H1 (cell line): ENCODE data around the gene PROP1. TPM values are rescaled to one million over a fixed set of nuclear protein-coding genes. Genes with fewer than 3 reads are reported as not detected.

Source experiments
- CTCF ChIA-PET: fragments of 300-600 bp; sonication (Branson Sonifier 250); formaldehyde crosslinking; loops from one replicate; lab custom pipeline; 2021; ENCODE audit not compliant: partially characterized antibody; lab: Charles Lee
- POLR2A ChIA-PET: fragments of 300-600 bp; sonication (Branson Sonifier 250); formaldehyde crosslinking; loops from one replicate; lab custom pipeline; 2021; ENCODE audit warnings: inconsistent platforms; ENCODE audit not compliant: partially characterized antibody; lab: Charles Lee
- DNase-seq, 2 experiments: peaks; one replicate each; pipeline versions ENCODE4 v3.0.0 to v3.0.0-alpha.2; 2010 to 2022; ENCODE audit warnings: low spot score in 2 of 2, low read depth in 1 of 2, mixed read lengths in 1 of 2
- FAIRE-seq: peaks from 2 replicates; lab custom pipeline; 2011; peaks lifted over from hg19 to GRCh38; lab: Jason Lieb, UNC
- H2AFZ ChIP-seq: 2 replicates; pipeline ENCODE4 v1.8.1; 2012; ENCODE audit warnings: low read length, inconsistent platforms
- H2AK5ac ChIP-seq: 2 replicates; pipeline ENCODE4 v1.6.1; 2013; ENCODE audit warnings: low read depth, low read length
- H2BK120ac ChIP-seq: replicated peaks from 2 replicates; pipeline ENCODE3; 2013; ENCODE audit warnings: low read depth, low read length, inconsistent platforms
- H2BK12ac ChIP-seq: 2 replicates; pipeline ENCODE4 v1.6.1; 2013; ENCODE audit warnings: low read depth, low read length
- H2BK15ac ChIP-seq: 2 replicates; pipeline ENCODE4 v1.6.1; 2013; ENCODE audit warnings: low read length
- H2BK20ac ChIP-seq: 2 replicates; pipeline ENCODE4 v1.6.1; 2013; ENCODE audit warnings: low read length
- H2BK5ac ChIP-seq: 2 replicates; pipeline ENCODE4 v1.6.1; 2013; ENCODE audit warnings: low read depth, low read length
- H3K14ac ChIP-seq: 2 replicates; pipeline ENCODE4 v1.6.1; 2013; ENCODE audit warnings: inconsistent platforms; ENCODE audit not compliant: insufficient read length
- H3K18ac ChIP-seq: 2 replicates; pipeline ENCODE4 v1.6.1; 2013; ENCODE audit warnings: low read length; ENCODE audit errors: extremely low read depth
- H3K23ac ChIP-seq: 2 replicates; pipeline ENCODE4 v1.6.1; 2013; ENCODE audit warnings: inconsistent platforms; ENCODE audit not compliant: insufficient read length
- H3K23me2 ChIP-seq: 2 replicates; pipeline ENCODE4 v1.6.1; 2013; ENCODE audit warnings: low read depth, low read length
- H3K27ac ChIP-seq: 2 replicates; pipeline ENCODE4 v1.6.1; 2011; ENCODE audit warnings: low read depth, low read length, inconsistent platforms
- H3K27me3 ChIP-seq, 4 experiments: replicated peaks in 1 of 4; 1 replicate in 1 of 4; 2 replicates in 3 of 4; pipeline versions ENCODE4 v1.6.1 to v1.8.1; 2011 to 2013; ENCODE audit warnings: low read length in 3 of 4, mild to moderate bottlenecking in 3 of 4, inconsistent platforms in 2 of 4, mixed read lengths in 2 of 4, moderate library complexity in 1 of 4; ENCODE audit not compliant: control insufficient read depth in 3 of 4, insufficient read depth in 3 of 4; ENCODE audit errors: extremely low read depth in 1 of 4
- H3K36me3 ChIP-seq, 4 experiments: 2 replicates each; pipeline versions ENCODE4 v1.6.1 to v1.8.1; 2011 to 2013; ENCODE audit warnings: mild to moderate bottlenecking in 4 of 4, low read length in 3 of 4, moderate library complexity in 2 of 4, control low read depth in 1 of 4, inconsistent platforms in 1 of 4; ENCODE audit not compliant: insufficient read depth in 4 of 4, control insufficient read depth in 2 of 4
- H3K4ac ChIP-seq: replicated peaks from 2 replicates; pipeline ENCODE3; 2013; ENCODE audit warnings: low read length, low read depth, mixed read lengths, inconsistent platforms; ENCODE audit not compliant: insufficient read length
- H3K4me1 ChIP-seq, 4 experiments: replicated peaks in 1 of 4; 1 replicate in 1 of 4; 2 replicates in 3 of 4; pipeline versions ENCODE4 v1.6.1 to v1.8.1; 2011 to 2013; ENCODE audit warnings: low read length in 3 of 4, inconsistent platforms in 2 of 4, mixed read lengths in 1 of 4; ENCODE audit not compliant: insufficient read depth in 4 of 4, control insufficient read depth in 3 of 4
- H3K4me2 ChIP-seq, 2 experiments: 2 replicates each; pipeline versions ENCODE4 v1.6.1 to v1.8.1; 2011 to 2013; ENCODE audit warnings: low read depth in 2 of 2, low read length in 2 of 2, control low read depth in 1 of 2, inconsistent platforms in 1 of 2, mild to moderate bottlenecking in 1 of 2; ENCODE audit not compliant: insufficient read depth in 1 of 2
- H3K4me3 ChIP-seq, 4 experiments: fragments of 200-600, 300-600 bp in 1 of 4; sonication (generic), shearing (Covaris generic), sonication (Bioruptor Twin) in 1 of 4; 2 replicates each; pipeline versions ENCODE4 v1.5.1 to v1.8.1; 2011 to 2016; ENCODE audit warnings: low read length in 4 of 4, low read depth in 3 of 4, control low read depth in 2 of 4, inconsistent platforms in 2 of 4, mild to moderate bottlenecking in 2 of 4, mixed read lengths in 1 of 4, moderate library complexity in 1 of 4; ENCODE audit not compliant: insufficient read depth in 2 of 4; ENCODE audit errors: extremely low read depth in 1 of 4
- H3K56ac ChIP-seq: replicated peaks from 2 replicates; pipeline ENCODE3; 2013; ENCODE audit warnings: low read depth, mild to moderate bottlenecking, mixed read lengths, low read length, inconsistent platforms; ENCODE audit not compliant: insufficient read length
- H3K79me1 ChIP-seq: 2 replicates; pipeline ENCODE4 v1.6.1; 2013; ENCODE audit warnings: low read depth, low read length, control low read depth
- H3K79me2 ChIP-seq, 2 experiments: 2 replicates each; pipeline versions ENCODE4 v1.6.1 to v1.8.1; 2012 to 2013; ENCODE audit warnings: low read length in 2 of 2, mild to moderate bottlenecking in 2 of 2, inconsistent platforms in 1 of 2; ENCODE audit not compliant: insufficient read depth in 2 of 2, control insufficient read depth in 1 of 2
- H3K9ac ChIP-seq, 4 experiments: replicated peaks in 1 of 4; 1 replicate in 1 of 4; 2 replicates in 3 of 4; pipeline versions ENCODE4 v1.6.1 to v1.8.1; 2011 to 2013; ENCODE audit warnings: low read depth in 3 of 4, low read length in 3 of 4, control low read depth in 2 of 4, mild to moderate bottlenecking in 2 of 4, moderate library complexity in 2 of 4, inconsistent platforms in 1 of 4; ENCODE audit errors: extremely low read depth in 1 of 4
- H3K9me3 ChIP-seq, 2 experiments: 2 replicates each; pipeline versions ENCODE4 v1.6.1 to v1.8.1; 2012 to 2013; ENCODE audit warnings: mild to moderate bottlenecking in 2 of 2, moderate library complexity in 2 of 2, control low read depth in 1 of 2, inconsistent platforms in 1 of 2, low read depth in 1 of 2, low read length in 1 of 2, mixed read lengths in 1 of 2; ENCODE audit not compliant: insufficient read depth in 2 of 2
- H4K20me1 ChIP-seq, 2 experiments: replicated peaks in 1 of 2; 2 replicates each; pipeline versions ENCODE3 to v1.8.1; 2011 to 2013; ENCODE audit warnings: inconsistent platforms in 2 of 2, low read length in 2 of 2, mild to moderate bottlenecking in 1 of 2; ENCODE audit not compliant: insufficient read depth in 2 of 2, control insufficient read depth in 1 of 2
- H4K5ac ChIP-seq: 2 replicates; pipeline ENCODE4 v1.6.1; 2013; ENCODE audit warnings: low read length, low read depth, mixed read lengths, inconsistent platforms; ENCODE audit not compliant: insufficient read length
- H4K8ac ChIP-seq: 2 replicates; pipeline ENCODE4 v1.8.0; 2013; ENCODE audit warnings: mild to moderate bottlenecking, moderate library complexity, low read length, inconsistent platforms; ENCODE audit not compliant: insufficient read depth; ENCODE audit errors: extremely low read depth
- H4K91ac ChIP-seq: replicated peaks from 2 replicates; pipeline ENCODE3; 2013; ENCODE audit warnings: low read length, mixed read lengths, inconsistent platforms; ENCODE audit not compliant: insufficient read length
- CBX8 ChIP-seq: fragments of 300-800, 300-1000 bp; sonication (generic); IDR thresholded peaks from 2 replicates; pipeline ENCODE4 v1.7.1; 2016; ENCODE audit warnings: low read depth, low read length, borderline replicate concordance
- JUN ChIP-seq: IDR thresholded peaks from 2 replicates; pipeline ENCODE4 v1.6.1; 2011; ENCODE audit warnings: low read depth, mild to moderate bottlenecking, improper control_type of control experiment, low read length
- KDM1A ChIP-seq: fragments of 200-600, 300-600 bp; sonication (generic); IDR thresholded peaks from 2 replicates; pipeline ENCODE4 v1.7.1; 2016; ENCODE audit warnings: mild to moderate bottlenecking, low read length, borderline replicate concordance
- KDM4A ChIP-seq: IDR thresholded peaks from one replicate; pipeline ENCODE4 v1.7.1; 2012; ENCODE audit warnings: low read depth, mild to moderate bottlenecking, moderate library complexity, low read length, inconsistent platforms; ENCODE audit not compliant: severe bottlenecking
- SP1 ChIP-seq: IDR thresholded peaks from 2 replicates; pipeline ENCODE4 v1.6.1; 2011; ENCODE audit warnings: low read depth, low read length
- SUZ12 ChIP-seq: fragments of 200-600 bp; sonication (generic); IDR thresholded peaks from 2 replicates; pipeline ENCODE4 v1.6.1; 2012; ENCODE audit warnings: mild to moderate bottlenecking, inconsistent platforms, low read length, moderate library complexity, mixed read lengths
- TEAD4 ChIP-seq: IDR thresholded peaks from 2 replicates; pipeline ENCODE4 v1.6.1; 2012; ENCODE audit warnings: low read depth, low read length, inconsistent platforms, mixed read lengths
- WGBS, 2 experiments: shearing (Covaris generic) in 1 of 2; methylation state at CpG; one replicate each; pipeline versions ENCODE4 v1.1.6 to v1.1.7; 2013 to 2015; ENCODE audit warnings: low lambda C conversion rate in 2 of 2, mixed read lengths in 2 of 2, inconsistent platforms in 1 of 2, low coverage in 1 of 2, missing lambda C conversion rate in 1 of 2; ENCODE audit not compliant: insufficient replicate concordance in 2 of 2, insufficient coverage in 1 of 2, insufficient read length in 1 of 2; ENCODE audit errors: extremely low coverage in 1 of 2, missing lambda C conversion rate in 1 of 2; 5-methylcytosine and 5-hydroxymethylcytosine counted together
- polyA plus RNA-seq, 7 experiments: library from polyadenylated mRNA; depleted of rRNA in 3 of 7; stranded (reverse) in 5 of 7; unstranded in 2 of 7; fragments of >200 nt in 5 of 7; fragments of 200-250 nt in 2 of 7; gene quantifications; 1 replicate in 5 of 7; 2 replicates in 1 of 7; 4 replicates in 1 of 7; pipeline versions ENCODE4 v1.2.1 to v1.2.3, GENCODE V29; 2011 to 2013; ENCODE audit warnings: missing spikeins in 2 of 7, mixed read lengths in 2 of 7
- total RNA-seq: library from RNA; stranded (reverse); fragmentation: NEBNext Ultra II Directional; extraction: Animal tissue kit (Norgen Biotek cat#: 25700); gene quantifications from 2 replicates; pipeline ENCODE4 v1.2.1, GENCODE V29; 2021

PROP1 gene
- total and polyA plus RNA-seq, 2 of the 8 experiments (the other 6 are each of a cell fraction or from before 2014, with no cell fraction given), result not detected

GRCh38 chr5:177994063-177994462, 2.0 kb downstream of the PROP1 start:
- TF ChIP-seq KDM1A, result no peak
- TF ChIP-seq SUZ12, result no peak
- TF ChIP-seq SP1, result no peak
- TF ChIP-seq TEAD4, result no peak
- no peak for TF ChIP-seq KDM4A
- TF ChIP-seq JUN, result no peak
- no peak for TF ChIP-seq CBX8
- Histone ChIP-seq H3K36me3 (no peaks in the 10 kb centered on the region), H3K23me2 (no peaks in the 10 kb centered on the region), H3K9ac (no peak overlapping the region), H3K9me3 (no peaks in the 10 kb centered on the region), H2BK15ac (no peak overlapping the region), H4K5ac (no peak overlapping the region), H2BK20ac (no peak overlapping the region), H2AK5ac (no peak overlapping the region), H3K14ac (no peak overlapping the region), H3K4me3 (no peak overlapping the region), H3K4ac (no peak overlapping the region), H3K27ac (no peak overlapping the region), H4K8ac (no peak overlapping the region), H2AFZ (no peak overlapping the region), H2BK12ac (no peak overlapping the region), H3K79me1 (no peaks in the 10 kb centered on the region), H3K79me2 (no peaks in the 10 kb centered on the region), H3K4me2 (no peak overlapping the region), H2BK120ac (no peak overlapping the region), H3K4me1 (peaks cover 0 to 10% (median 5%) of the 10 kb centered on the region in 4 experiments; a peak in 6 of 7 replicates), H2BK5ac (no peak overlapping the region), H3K18ac (no peak overlapping the region), H3K56ac (no peak overlapping the region), H3K27me3 (no peaks in the 10 kb centered on the region), H4K20me1 (peaks cover 0 to 2% of the 10 kb centered on the region in 2 experiments), H4K91ac (no peak overlapping the region), H3K23ac (no peak overlapping the region)
- CTCF ChIA-PET, result interaction anchor here (1.5 to 2.2 kb wide), 5 partner anchors 10 to 97 kb away, joined by 3 to 10 read pairs (median 4); no protein-coding TSS in a partner anchor
- WGBS, 2 experiments, result 94% methylated on average over 17 of the region's 19 CpGs; no CpG with 5 or more reads in 1 of the 2 experiments
- POLR2A ChIA-PET, result interaction anchor here (1.0 kb wide), 1 partner anchor 9 kb away, joined by 4 read pairs; no protein-coding TSS in a partner anchor
- FAIRE-seq, result no peak
- DNase-seq, result no peak
